ENCODE measurements around the gene ZHX3.

The ZHX3 gene

DNA sequence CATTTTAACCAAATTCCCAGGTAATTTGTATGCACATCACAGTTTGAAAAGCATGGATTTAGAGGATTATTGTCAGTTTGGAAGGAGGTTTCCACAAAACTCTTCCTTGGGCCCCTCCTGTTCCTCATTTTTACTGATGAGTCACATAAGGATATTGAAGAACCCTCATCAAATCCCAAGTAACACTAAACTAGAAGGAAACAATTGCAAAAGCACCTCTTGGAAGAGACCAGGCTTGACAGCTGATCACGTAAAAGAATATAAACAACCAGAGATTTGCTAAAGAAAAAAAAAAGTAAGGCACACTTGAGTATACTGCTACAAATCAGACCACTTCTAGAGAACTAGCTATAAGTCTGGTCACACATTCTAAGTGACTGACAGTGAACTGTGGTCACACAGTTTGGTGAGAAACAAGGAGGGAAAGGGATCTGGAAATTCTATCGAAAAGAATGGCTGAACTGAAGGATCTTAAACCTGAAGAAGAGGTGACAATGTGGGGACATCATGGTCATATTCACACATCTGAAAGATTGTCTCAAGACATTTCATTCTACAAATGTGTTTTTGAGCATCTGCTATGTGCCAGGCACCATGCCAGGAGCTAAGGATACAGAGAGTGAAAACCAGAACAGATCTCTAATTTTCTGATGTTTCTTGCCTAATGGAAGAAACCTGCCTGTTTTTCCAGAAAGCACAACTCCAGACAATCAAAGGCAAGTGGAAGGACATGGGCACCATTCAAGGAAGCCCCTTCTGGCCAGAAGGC lies 24.1 kb downstream of the ZHX3 start:
- no peak for DNase-seq (ENCODE audit: low read depth in 2 of 2)

GRCh38 chr20:41290804-41291389 lies 26.6 kb downstream of the ZHX3 start:
- DNase-seq (ENCODE audit: low read depth in 2 of 2), result no peak

DNA sequence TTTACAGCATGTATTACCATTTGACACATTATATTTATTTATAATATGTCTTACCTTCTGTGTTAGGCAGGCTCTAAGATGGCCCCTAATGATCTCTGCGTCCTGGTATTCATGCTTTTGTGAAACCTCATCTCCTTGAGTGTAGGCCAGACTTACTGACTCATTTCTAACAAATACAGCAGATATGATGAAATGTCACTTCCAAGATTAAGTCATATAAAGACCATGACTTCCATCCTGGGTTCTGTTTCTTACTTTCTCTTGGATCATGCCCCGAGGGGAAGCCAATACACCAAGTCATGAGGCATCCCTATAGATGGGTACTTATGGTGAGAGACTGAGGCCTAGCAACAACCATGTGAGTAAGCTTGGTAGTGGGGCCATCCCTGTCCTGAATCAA lies 30.2 kb downstream of the ZHX3 start:
- DNase-seq (ENCODE audit: low read depth in 2 of 2), result no peak

DNA sequence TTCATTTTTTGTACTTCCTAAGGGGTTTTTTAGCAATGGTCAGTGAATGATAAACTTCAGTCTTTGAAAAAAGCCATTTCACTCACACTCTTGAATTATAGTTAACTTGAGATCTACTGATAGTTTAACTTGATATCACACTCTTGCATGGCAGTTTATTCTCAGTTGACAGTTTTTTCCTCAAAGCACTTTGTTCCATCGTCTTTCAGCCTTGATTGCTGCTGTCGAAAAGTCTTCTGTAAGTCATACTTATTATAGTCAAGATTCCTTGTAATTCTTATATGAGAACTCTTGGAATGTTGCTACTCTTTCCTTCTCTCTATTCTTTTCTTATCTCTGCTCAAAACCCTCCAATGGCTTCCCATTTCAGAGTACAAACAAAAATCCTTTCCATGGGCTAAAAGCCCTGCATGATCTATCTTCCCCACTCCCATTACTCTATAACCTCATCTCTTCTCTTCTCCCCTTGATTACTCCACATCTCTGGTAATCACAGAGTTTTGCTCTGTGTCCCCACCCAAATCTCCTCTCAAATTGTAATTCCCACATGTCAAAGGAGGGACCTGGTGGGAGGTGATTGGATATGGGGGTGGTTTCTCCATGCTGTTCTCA lies 31.2 kb downstream of the ZHX3 start:
- no peak for DNase-seq (ENCODE audit: low read depth in 2 of 2)

GRCh38 chr20:41279546-41280225 lies 37.8 kb downstream of the ZHX3 start:
- no peak for DNase-seq (ENCODE audit: low read depth in 2 of 2)

DNA sequence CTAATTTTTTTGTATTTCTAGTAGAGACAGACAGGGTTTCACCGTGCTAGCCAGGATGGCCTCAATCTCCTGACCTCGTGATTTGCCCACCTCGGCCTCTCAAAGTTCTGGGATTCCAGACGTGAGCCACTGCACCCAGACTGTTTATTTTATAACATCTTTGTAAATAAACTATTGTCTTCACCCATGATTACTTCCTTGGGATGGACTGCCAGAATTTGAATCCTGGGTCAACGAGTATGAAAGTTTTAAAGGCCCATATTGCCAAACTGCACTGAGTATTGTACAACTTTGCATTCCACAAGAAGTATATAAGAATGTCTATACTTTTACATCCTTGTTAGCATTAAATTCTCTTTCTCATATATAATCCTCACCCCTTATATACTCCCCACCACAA lies 38.6 kb downstream of the ZHX3 start:
- DNase-seq (ENCODE audit: low read depth in 2 of 2), result no peak

DNA sequence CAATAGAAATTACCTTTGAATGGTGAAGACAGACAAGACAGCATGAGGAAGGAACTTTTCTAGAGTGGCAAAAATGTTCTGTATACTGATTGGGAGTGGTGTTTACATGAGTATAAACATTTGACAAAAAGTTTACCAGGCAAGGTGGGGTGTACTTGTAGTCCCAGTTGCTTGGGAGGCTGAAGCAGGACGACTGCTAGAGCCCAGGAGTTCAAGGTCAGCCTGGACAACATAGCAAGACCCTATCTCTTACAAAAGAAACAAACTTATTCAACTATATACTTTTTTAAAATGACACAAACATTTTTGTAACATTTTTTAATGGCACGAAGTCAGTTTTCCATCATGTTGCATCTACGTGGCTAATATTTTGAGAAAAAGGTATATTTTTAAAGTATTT lies 40.5 kb downstream of the ZHX3 start:
- no peak for DNase-seq (ENCODE audit: low read depth in 2 of 2)

DNA sequence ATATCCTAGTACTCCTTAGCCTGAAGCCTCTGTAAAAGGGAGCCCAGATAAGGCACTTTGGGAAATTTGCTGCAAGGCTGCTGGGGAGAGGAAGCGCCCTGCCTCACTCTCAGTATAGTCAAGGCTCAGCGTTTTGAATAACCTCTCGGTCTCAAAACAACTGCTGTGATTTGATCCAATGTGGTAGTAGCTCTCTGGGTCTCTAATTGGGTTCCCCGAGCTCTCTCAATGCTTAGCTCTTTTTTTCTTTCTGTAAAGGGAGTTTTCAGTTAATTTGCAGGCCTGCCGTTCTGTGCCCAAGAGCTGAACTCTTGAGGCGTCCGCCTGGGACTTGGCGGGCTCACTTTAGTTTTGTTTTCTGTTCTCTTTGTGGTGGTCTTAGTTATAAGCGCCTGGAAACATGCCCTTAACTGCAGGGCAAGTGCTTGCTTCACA lies 41.2 kb downstream of the ZHX3 start:
- no peak for DNase-seq (ENCODE audit: low read depth in 2 of 2)

- DNase-seq (ENCODE audit: low read depth in 2 of 2), result no peak
Measured at GRCh38 chr20:41275301-41275731, 42.2 kb downstream of the ZHX3 start.

DNA sequence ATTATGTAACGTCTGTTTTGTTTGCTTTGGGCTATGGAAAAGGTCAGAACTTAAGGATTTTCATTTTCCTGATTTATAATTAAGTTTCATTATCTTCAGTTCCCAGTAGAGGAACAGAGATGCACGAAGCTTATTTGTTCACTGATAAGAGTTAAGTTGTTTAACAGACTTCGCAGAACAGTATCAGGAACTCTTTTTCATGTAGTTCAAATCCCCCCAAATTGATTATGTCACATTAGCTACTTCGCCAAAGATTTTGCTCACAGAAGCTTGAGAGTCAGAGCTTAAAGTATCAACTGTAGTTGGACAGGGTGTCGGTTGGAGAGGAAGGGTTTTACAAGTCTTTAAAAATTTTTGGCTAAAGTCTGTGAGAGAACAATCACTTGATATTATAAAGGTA lies 43.4 kb downstream of the ZHX3 start:
- DNase-seq (ENCODE audit: low read depth in 2 of 2), result no peak

DNA sequence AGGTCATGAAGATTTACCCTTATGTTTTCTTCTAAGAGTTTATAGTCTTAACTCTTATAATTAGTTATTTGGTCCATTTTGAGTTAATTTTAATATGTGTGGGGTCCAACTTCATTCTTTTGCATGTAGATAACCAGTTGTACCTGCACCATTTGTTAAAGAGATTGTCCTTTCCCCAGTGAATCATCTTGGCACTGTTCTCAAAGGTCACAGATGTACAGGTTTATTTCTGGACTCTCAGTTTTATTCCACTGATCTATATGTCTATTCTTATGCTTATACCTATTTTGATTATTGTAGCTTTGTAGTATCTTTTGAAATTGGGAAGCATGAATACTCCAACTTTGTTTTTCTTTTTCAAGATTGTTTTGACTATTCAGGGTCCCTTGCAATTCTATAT lies 44.1 kb downstream of the ZHX3 start:
- DNase-seq (ENCODE audit: low read depth in 2 of 2), result no peak

- no peak for DNase-seq (ENCODE audit: low read depth in 2 of 2)
Measured at GRCh38 chr20:41272339-41272738, 45.2 kb downstream of the ZHX3 start.

DNA sequence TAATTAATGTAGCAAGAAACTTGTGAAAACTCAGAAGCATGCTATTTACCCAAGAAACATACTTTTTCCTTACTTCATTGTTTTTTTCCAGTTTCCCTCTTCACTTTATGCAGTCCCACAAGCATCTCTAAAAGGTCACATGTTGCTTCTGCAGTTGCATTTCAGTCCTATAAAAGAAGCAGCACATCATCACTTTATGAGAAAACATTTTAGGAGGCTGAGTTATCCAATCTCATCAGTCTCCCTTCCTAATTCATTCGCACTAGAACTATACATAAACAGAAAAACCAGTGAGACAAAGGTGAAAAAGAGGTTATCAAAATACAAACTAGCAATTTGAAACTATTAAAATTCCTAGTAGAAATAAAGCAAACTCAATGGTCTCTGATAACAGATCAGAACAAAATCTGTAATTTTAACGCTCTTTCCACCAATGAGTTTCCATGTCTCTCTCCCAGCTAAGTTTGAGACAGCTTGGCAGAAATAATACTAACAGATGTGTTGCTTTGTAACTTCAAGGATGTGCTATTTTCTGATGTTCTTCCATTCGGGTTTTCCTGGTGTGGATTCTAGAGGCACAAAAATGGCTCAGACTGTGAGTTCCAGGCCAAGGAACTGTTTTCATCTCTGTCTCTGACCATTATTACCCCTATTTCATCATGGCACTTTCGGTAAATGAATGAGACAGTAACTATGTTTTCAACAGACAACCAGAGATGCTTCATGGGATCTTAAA lies 48.4 kb downstream of the ZHX3 start:
- DNase-seq (ENCODE audit: low read depth in 2 of 2), result no peak

GRCh38 chr20:41268402-41268801 lies 49.1 kb downstream of the ZHX3 start:
- DNase-seq (ENCODE audit: low read depth in 2 of 2), result no peak

- no peak for DNase-seq (ENCODE audit: low read depth in 2 of 2)
Measured at GRCh38 chr20:41265938-41266337, 51.6 kb downstream of the ZHX3 start.

GRCh38 chr20:41264819-41265218 lies 52.7 kb downstream of the ZHX3 start:
- DNase-seq (ENCODE audit: low read depth in 2 of 2), result no peak

GRCh38 chr20:41261790-41262717 lies 55.5 kb downstream of the ZHX3 start:
- DNase-seq (ENCODE audit: low read depth in 2 of 2), result no peak

- no peak for DNase-seq (ENCODE audit: low read depth in 2 of 2)
Measured at GRCh38 chr20:41261260-41261659, 56.3 kb downstream of the ZHX3 start.

DNA sequence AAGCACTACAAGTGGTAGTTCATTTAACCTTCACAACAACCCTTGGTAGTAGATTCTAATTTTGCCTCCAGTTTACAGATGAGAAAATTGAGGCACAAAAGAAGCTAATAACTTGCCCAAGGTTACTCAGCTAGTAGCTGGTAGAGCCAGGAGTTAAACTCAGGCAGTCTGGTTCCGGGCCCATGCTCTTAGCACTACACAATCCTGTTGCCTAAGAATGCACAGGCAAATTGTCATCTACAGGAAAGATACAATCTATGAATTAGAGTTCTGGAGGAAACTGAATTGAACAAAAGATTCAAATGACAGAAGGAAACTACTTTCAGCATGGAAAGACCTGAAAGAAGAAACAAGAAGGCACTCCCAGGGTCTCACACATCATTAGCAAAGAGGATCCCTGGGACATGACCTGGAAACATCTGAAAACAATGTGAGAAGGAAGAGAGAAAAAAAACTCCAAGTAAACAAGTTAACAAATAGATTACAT lies 56.8 kb downstream of the ZHX3 start:
- DNase-seq (ENCODE audit: low read depth in 2 of 2), result no peak

- DNase-seq (ENCODE audit: low read depth in 2 of 2), result no peak
Measured at GRCh38 chr20:41259309-41259708, 58.2 kb downstream of the ZHX3 start.

DNA sequence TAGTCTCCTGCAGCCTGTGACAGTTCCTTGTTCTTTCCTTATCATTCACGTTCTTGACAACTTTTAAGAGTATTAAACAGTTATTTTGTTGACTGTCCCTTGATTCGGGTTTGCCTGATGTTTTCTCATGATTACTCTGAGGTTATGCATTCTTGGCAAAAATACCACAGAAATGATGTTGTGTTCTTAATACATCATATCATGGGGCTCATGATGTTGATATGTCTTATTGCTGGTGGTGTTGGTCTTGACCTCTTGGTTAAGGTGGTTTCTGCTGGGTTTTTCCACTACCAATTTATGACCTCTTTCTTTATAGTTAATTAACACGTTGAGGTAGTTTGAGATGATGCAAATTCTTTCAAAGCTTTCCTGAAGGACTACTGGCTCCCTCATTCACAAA lies 59.1 kb downstream of the ZHX3 start:
- DNase-seq (ENCODE audit: low read depth in 2 of 2), result no peak
